Measurements from ENCODE around the gene ESYT2.
"Not testable (repeated sequence)": the region's sequence is repeated elsewhere in the genome, so short reads cannot be mapped to it uniquely, and the experiment has no call there.

ESYT2 gene

GRCh38 chr7:158854681-158855081 is 25.4 kb upstream of the ESYT2 start:
- no peak for FAIRE-seq

- no peak for FAIRE-seq
These were observed 21.3 kb upstream of the ESYT2 start for GRCh38 chr7:158850545-158851102.

GRCh38 chr7:158849768-158850544 is 20.6 kb upstream of the ESYT2 start:
- FAIRE-seq: no peak

DNA sequence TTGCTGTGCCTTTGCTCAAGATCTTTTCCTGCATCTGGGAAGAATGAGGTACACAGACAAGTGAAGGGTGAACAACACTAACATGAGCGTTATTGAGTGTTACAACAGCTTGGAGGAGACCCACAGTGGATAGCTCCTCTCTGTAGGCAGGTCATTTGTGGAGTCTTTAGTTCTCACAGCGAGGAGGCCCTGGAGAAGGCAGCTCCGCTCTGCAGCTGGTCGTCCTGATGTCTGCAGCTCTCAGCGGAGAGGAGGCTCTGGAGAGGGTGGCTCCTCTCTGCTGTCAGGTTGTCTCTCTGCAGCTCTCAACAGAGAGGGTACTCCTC is 20.1 kb upstream of the ESYT2 start:
- FAIRE-seq: no peak

DNA sequence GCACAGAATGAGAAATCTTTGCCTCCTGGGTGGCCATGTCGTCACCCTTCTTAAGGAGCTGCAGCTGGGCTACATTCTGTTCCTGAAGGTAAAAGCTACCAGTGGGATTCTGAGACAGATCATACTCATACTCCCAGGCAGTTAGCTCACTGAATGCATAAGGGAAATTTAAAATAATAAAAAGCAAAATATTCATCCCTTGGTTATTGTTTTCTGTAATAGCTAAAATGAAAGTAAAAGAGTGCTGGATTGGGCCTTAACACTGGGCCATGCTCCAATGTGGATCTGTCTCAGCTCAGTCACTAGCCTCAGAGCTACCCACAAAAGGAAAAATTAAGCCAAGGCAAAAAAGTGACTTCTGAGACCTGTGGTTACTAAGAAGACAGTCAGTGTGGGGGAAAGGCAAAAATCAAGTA is 18.1 kb upstream of the ESYT2 start:
- FAIRE-seq: no peak

GRCh38 chr7:158846304-158846703 is 17.0 kb upstream of the ESYT2 start:
- FAIRE-seq: peak; percentile 37

DNA sequence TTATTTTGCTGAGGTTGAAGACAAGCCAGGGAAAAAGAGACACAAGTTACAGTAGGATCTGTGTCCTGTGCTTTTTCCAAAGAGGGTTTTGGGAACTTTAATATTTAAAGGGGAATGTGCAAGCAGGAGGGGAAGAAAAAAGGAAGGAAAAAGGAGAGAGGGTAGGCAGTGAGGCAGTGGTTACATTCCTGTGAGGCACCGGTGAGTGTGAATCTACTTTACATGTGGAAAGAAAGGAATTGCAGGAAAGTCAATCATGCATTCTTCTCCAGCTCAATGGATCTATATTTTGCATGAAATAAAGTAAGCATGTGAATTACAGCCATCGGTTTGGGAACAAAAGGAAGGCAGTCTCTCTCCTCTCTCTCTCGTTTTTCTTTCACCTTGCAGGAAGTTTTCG is 14.5 kb upstream of the ESYT2 start:
- FAIRE-seq: no peak

- FAIRE-seq: no peak
These were observed 13.2 kb upstream of the ESYT2 start for GRCh38 chr7:158842486-158842885.

DNA sequence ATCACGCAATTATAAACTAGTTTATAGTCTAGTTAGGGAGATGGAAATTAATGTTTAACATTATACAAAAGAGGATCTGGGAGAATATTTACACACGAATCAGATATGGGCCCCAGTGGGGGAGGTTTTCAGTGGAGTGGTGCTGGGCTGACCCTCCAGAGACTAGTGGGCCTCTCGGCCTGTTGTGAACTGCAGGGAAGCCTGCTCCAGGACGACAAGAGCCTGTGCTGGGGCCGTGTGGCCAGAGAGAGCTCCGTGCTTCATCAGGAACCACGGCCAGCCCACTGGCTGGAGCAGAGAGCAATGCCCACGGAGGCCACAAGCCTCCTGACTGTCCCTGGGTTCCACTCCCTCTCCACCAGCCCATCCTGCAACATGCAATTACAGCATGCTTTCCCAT is 11.3 kb upstream of the ESYT2 start:
- FAIRE-seq: no peak

GRCh38 chr7:158839177-158839576 is 9.9 kb upstream of the ESYT2 start:
- FAIRE-seq: not testable (repeated sequence)

DNA sequence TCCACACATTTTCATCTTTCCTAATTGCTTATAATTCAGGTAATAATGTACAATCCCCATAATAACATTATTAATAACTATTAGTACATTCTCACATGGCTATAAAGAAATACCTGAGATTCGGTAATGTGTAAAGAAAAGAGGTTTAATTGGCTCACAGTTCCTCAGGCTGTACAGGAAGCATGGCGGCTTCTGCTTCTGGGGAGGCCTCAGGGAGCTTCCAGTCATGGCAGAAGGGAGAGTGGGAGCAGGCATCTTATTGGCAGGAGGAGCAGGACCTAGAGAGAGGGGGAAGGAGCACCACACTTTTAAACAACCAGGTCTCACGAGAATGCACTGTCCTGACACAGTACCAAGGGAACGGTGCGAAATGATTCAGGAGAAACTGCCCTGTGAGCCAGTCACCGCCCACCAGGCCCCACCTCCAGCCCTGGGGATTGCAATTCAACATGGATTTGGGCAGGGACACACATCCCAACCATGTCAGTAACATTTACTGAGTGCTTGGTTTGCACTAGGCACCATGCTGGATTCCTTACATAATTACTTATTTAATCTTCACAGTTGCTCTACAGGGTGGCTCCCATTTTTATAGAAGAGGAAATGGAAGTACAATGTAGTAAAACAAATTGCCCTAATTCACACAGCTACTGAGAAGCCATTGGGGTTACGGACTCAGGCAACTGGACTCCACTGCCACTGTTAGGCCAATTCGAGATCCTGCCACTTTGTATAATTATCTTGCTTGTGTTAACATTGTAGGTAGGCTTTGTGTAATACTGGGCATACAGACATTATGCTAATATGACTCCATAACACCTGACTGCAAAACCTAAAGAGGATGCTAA is 8.7 kb upstream of the ESYT2 start:
- no peak for FAIRE-seq

- no peak for FAIRE-seq
These were observed 7.4 kb upstream of the ESYT2 start for GRCh38 chr7:158836692-158837091.

GRCh38 chr7:158834878-158835784 is 5.8 kb upstream of the ESYT2 start:
- FAIRE-seq: no peak

DNA sequence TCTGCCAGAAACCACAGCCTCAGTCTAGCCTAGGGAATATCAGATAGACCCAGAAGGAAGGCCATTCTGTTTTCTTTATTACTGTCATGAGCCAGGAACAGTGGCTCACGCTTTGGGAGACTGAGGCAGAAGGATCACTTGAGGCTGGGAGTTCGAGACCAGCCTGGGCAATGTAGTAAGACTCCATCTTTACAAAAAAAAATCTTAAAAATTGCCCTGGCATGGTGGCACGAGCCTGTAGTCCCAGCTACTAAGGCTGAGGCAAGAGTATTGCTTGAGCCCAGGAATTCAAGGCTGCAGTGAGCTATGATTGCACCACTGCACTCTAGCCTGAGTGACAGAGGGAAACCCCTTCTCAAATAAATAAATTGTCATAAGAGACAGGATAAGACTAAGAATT is 3.7 kb upstream of the ESYT2 start:
- no peak for FAIRE-seq

DNA sequence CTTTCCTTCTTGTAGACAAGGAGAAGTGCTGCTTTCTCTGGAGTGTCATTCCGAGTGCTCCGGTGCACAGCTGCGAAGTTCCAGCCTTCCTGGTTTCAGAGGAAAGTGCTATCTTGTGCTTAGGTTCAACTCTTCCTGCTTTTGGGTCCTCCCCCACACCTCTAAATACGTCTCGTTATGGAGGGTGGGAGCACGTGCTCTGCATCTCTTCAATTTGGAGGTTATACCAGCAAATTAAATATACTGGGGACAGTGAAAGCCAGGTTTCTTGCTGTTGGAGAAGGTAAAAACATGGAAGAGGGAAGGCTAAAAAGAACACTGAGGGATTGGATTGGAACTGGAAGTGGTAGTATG is 2.4 kb upstream of the ESYT2 start:
- no peak for FAIRE-seq

DNA sequence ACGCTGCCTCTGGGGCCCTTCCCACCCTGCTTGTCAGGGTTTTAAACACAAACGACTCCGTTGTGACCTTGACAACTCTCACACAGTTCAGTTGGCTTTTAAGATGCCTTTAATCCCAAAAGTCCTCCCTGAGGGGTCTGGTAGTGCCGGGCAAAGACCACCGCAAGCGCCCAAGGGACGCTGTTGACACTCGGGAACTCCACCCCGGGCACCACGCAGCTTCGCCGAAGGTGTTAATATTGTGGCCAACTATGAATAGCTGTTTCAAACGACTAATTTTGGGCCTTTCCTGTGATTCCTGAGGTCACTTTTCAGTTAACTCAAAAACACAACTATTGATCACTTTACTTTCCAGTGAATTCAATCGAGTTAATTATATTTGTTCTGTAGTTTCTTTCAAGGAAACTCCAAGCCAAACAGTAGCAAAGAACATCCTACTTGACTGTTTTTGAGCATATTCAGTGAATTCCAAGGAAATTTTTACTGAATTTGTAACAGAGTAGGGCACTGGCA is 958 bp upstream of the ESYT2 start:
- FAIRE-seq: no peak

DNA sequence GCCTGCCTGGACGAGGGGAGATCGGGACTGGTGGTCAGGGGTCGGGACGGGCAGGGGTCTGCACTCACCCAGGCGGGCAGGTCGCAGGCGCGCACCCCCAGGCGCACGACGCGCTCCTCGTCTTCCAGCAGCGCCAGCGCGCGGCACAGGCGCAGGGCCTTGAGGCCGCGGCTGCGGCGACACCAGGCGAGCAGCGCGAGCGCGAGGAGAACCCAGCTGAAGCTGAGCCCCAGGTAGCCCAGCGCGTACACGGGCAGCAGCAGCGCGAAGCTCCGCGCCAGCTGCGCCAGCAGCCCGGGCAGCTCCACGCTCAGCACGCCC is 328 bp downstream of the ESYT2 start:
- no peak for FAIRE-seq

DNA sequence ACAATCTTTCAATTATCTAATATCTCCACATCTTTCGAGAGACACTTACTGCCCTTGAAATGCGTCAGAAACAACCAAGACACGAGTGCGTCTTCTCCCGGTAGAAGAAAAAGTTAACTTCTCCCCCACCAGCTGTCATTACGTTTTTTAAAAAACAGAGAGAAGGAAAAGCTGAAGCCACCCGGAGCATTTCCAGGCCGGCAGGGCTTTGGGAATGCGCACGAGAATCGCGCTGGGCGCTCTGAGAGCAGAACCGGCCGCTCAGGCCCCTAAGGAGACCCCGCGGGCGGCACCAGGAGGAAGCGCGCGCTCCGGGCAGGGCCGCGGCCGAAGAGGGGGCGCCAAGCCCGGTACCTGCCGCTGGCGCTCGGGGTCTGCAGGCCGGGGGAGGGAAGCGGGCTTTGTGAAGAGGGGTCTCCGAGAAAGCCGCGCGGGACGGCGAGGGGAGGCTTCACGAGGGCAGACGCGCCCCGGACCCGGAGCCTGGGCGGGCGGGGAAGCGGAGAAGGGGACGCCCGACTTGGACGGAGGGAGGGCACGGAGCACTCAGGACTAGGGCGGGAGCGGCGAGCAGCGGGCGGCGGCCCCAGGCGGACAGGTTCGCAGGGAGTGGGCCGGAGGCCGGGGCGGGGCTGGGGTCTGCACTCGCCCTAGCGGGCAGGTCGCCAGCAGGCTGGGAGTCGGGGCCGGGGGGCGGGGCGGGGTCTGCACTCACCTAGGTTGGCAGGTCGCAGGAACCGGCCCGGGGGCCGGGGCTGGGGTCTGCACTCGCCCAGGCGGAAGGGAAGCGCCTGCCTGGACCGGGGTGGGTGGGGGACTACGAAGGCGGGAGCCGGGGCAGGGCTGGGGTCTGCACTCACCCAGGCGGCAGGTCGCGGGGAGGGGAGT is 932 bp downstream of the ESYT2 start:
- FAIRE-seq: no peak

GRCh38 chr7:158827411-158828132 is 1.7 kb downstream of the ESYT2 start:
- no peak for FAIRE-seq

GRCh38 chr7:158825628-158826289 is 3.5 kb downstream of the ESYT2 start:
- no peak for FAIRE-seq

GRCh38 chr7:158824028-158824427 is 5.3 kb downstream of the ESYT2 start:
- FAIRE-seq: no peak

Measured in endometrium (tissue), 2 donors.